ENCODE data around the gene DCD.

Gene DCD

GRCh38 chr12:54631988-54632728 lies 16.0 kb downstream of the DCD start:
- TF ChIP-seq, protein P1, sequence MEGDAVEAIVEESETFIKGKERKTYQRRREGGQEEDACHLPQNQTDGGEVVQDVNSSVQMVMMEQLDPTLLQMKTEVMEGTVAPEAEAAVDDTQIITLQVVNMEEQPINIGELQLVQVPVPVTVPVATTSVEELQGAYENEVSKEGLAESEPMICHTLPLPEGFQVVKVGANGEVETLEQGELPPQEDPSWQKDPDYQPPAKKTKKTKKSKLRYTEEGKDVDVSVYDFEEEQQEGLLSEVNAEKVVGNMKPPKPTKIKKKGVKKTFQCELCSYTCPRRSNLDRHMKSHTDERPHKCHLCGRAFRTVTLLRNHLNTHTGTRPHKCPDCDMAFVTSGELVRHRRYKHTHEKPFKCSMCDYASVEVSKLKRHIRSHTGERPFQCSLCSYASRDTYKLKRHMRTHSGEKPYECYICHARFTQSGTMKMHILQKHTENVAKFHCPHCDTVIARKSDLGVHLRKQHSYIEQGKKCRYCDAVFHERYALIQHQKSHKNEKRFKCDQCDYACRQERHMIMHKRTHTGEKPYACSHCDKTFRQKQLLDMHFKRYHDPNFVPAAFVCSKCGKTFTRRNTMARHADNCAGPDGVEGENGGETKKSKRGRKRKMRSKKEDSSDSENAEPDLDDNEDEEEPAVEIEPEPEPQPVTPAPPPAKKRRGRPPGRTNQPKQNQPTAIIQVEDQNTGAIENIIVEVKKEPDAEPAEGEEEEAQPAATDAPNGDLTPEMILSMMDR (IDR thresholded peaks at IDR 0.05; ENCODE audit: low read depth, low read length): no peak

DNA sequence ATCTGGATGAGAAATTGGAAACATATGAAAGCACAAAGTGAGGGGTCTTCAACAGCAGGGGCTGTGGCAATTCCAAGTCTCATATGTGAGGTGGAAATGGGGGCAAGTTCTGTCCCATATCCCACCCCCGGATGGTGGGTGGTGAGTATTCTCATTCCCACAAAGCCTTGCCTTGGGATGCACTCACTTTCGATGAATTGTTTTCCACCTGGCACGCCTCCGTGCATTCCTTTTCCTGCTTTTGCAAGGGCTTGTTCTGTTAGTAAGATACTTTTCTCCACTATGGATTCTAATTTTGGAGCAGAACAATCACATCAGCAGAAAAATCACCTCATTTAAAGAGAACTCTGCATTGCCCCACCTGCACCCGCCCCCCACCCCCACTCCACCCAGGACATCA lies 16.6 kb downstream of the DCD start:
- H3K4me3 ChIP-seq (ENCODE audit: low read depth, low read length): no peak overlapping the region
- TF ChIP-seq, protein P1 (IDR thresholded peaks at IDR 0.05; ENCODE audit: low read depth, low read length): no peak

More at GRCh38 chr12:54631988-54632728, 16.0 kb downstream of the DCD start:
- H3K4me3 ChIP-seq (ENCODE audit: low read depth, low read length): no peak overlapping the region

- no peak overlapping the region for H3K4me3 ChIP-seq (ENCODE audit: low read depth, low read length)
- TF ChIP-seq, protein P1 (IDR thresholded peaks at IDR 0.05; ENCODE audit: low read depth, low read length): no peak
Measured at GRCh38 chr12:54629925-54630324, 18.2 kb downstream of the DCD start.

DNA sequence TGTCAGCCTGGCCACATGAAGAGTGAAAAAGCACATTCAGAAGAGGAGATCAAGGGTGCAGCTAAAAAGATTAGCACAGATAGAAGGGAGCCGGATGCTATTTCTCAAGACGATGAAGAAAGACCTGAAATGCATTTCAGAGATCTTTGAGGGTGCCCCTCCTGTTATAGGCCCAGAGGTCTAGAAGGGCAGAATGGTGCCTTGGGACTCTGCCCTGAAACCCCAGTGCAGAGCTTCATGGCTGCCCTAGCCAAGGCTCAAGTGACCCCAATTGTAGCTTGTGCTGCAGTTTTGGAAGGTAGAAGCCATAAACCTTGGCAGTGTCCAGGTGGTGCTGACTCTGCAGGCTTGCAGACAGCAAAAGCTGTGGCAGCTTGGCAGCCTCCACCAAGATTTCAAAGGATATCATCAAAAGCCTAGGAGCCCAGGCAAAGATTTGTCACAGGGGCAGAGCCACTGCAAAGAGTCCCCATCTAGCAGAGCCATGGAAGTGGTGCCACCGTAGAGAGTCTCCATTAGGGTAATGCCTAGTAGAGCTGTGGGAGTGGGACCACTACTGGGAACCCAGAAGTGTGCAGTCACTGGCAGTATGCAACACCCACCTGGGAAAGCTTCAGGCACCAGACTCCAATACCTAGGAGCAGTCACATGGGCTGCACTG lies 19.8 kb downstream of the DCD start:
- TF ChIP-seq, protein P1 (IDR thresholded peaks at IDR 0.05; ENCODE audit: low read depth, low read length): no peak

GRCh38 chr12:54627304-54627703 lies 20.9 kb downstream of the DCD start:
- TF ChIP-seq, protein P1 (IDR thresholded peaks at IDR 0.05; ENCODE audit: low read depth, low read length): no peak
- H3K4me3 ChIP-seq (ENCODE audit: low read depth, low read length): no peak overlapping the region

More for the DNA sequence above, 19.8 kb downstream of the DCD start:
- no peak overlapping the region for H3K4me3 ChIP-seq (ENCODE audit: low read depth, low read length)

- no peak overlapping the region for H3K4me3 ChIP-seq (ENCODE audit: low read depth, low read length)
- TF ChIP-seq, protein P1 (IDR thresholded peaks at IDR 0.05; ENCODE audit: low read depth, low read length): no peak
Measured at GRCh38 chr12:54625598-54625997, 22.6 kb downstream of the DCD start.
